ENCODE data around the gene EIF2S2. TPM values are rescaled to one million over a fixed set of nuclear protein-coding genes. Genes with fewer than 3 reads are reported as not detected.

The EIF2S2 gene
- total RNA-seq, 1 experiment from 2014 or later, result 130 TPM

DNA sequence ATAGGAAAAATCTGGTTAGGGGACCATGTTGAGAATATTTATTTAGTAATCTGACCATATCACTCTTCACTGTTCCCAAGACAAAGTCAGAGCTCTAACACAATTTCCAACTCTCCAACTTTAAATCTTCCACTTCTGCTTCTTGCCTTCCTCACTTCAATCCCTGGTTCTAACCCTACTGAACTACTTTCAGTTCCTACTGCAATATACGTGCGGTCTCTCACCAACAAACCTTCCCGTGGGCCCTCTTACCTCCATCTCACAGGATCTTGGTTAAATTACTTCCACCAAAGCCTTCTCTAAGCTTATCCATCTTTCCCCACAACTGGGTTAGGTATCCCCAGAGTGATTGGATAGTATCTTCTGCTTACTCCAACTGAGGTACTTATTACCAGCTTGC lies 8.0 kb downstream of the EIF2S2 start:
- ChIA-PET POLR2A (ENCODE audit: low non-redundant PET) (no interaction called here), CTCF (interaction anchor here (0.7 kb wide), 1 partner anchor 241 kb away, joined by 4 read pairs; no protein-coding TSS in a partner anchor)
- Histone ChIP-seq H3K9me3 (ENCODE audit: low read depth, low read length, poor library complexity, severe bottlenecking) (no peaks in the 10 kb centered on the region), H3K27me3 (replicated peaks; ENCODE audit: insufficient read depth, low read depth, low read length, poor library complexity) (no peaks in the 10 kb centered on the region), H3K36me3 (ENCODE audit: insufficient read depth, low read length, poor library complexity, severe bottlenecking) (peaks cover 87% of the 10 kb centered on the region), H3K4me3 (ENCODE audit: low read depth, low read length, poor library complexity, severe bottlenecking) (no peak overlapping the region), H3K4me1 (ENCODE audit: insufficient read depth, low read length, poor library complexity, severe bottlenecking) (peaks cover 15% of the 10 kb centered on the region), H3K27ac (ENCODE audit: low read depth, low read length, poor library complexity, severe bottlenecking) (no peak overlapping the region)
- intact Hi-C loops (cut with micrococcal nuclease; ENCODE audit: unreplicated experiment), result no loop called here
- BruUV-seq (replicated peaks), result no TSS peak
- TF ChIP-seq, protein P1, sequence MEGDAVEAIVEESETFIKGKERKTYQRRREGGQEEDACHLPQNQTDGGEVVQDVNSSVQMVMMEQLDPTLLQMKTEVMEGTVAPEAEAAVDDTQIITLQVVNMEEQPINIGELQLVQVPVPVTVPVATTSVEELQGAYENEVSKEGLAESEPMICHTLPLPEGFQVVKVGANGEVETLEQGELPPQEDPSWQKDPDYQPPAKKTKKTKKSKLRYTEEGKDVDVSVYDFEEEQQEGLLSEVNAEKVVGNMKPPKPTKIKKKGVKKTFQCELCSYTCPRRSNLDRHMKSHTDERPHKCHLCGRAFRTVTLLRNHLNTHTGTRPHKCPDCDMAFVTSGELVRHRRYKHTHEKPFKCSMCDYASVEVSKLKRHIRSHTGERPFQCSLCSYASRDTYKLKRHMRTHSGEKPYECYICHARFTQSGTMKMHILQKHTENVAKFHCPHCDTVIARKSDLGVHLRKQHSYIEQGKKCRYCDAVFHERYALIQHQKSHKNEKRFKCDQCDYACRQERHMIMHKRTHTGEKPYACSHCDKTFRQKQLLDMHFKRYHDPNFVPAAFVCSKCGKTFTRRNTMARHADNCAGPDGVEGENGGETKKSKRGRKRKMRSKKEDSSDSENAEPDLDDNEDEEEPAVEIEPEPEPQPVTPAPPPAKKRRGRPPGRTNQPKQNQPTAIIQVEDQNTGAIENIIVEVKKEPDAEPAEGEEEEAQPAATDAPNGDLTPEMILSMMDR (conservative IDR thresholded peaks at IDR 0.05; ENCODE audit: low read depth, low read length), result no peak
- no peak for TF ChIP-seq EZH2 (IDR thresholded peaks at IDR 0.05; ENCODE audit: borderline replicate concordance, low read depth, low read length, poor library complexity, severe bottlenecking)
- no peak for DNase-seq (ENCODE audit: low spot score)

GRCh38 chr20:34102342-34102741 lies 9.7 kb downstream of the EIF2S2 start:
- H3K9me3 ChIP-seq (ENCODE audit: low read depth, low read length, poor library complexity, severe bottlenecking), result no peaks in the 10 kb centered on the region
- ChIA-PET POLR2A (ENCODE audit: low non-redundant PET) (no interaction called here), CTCF (no interaction called here)
- no peaks in the 10 kb centered on the region for H3K4me1 ChIP-seq (ENCODE audit: insufficient read depth, low read length, poor library complexity, severe bottlenecking)
- no TSS peak for BruUV-seq (replicated peaks)
- no peak overlapping the region for H3K4me3 ChIP-seq (ENCODE audit: low read depth, low read length, poor library complexity, severe bottlenecking)
- intact Hi-C loops (cut with micrococcal nuclease; ENCODE audit: unreplicated experiment), result no loop called here
- no peaks in the 10 kb centered on the region for H3K27me3 ChIP-seq (replicated peaks; ENCODE audit: insufficient read depth, low read depth, low read length, poor library complexity)
- no peak for DNase-seq (ENCODE audit: low spot score)
- TF ChIP-seq, protein P1 (conservative IDR thresholded peaks at IDR 0.05; ENCODE audit: low read depth, low read length), result no peak
- TF ChIP-seq EZH2 (IDR thresholded peaks at IDR 0.05; ENCODE audit: borderline replicate concordance, low read depth, low read length, poor library complexity, severe bottlenecking), result no peak
- H3K36me3 ChIP-seq (ENCODE audit: insufficient read depth, low read length, poor library complexity, severe bottlenecking), result peaks cover 94% of the 10 kb centered on the region
- no peak overlapping the region for H3K27ac ChIP-seq (ENCODE audit: low read depth, low read length, poor library complexity, severe bottlenecking)

DNA sequence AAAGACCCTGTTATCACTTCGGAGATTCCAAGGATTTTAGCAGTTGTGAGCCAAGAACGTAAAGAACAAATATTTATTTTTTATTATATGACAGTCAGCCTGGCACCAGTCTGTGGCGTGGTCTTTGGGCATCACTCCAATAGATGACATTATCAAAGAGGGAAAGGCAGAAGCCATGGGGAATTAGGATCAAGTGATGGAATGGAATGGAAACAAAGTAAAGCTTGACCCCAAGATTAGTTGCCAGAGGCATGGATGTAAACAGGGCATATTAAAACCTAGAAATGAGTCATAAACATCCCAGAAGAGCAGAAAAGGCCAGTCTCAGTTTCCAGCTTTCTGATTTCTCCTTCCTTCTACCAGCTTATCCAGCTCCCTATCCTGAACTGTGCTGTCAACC lies 11.5 kb downstream of the EIF2S2 start:
- Histone ChIP-seq H3K9me3 (ENCODE audit: low read depth, low read length, poor library complexity, severe bottlenecking) (no peaks in the 10 kb centered on the region), H3K27me3 (replicated peaks; ENCODE audit: insufficient read depth, low read depth, low read length, poor library complexity) (no peaks in the 10 kb centered on the region), H3K4me3 (ENCODE audit: low read depth, low read length, poor library complexity, severe bottlenecking) (no peak overlapping the region), H3K27ac (ENCODE audit: low read depth, low read length, poor library complexity, severe bottlenecking) (no peak overlapping the region), H3K36me3 (ENCODE audit: insufficient read depth, low read length, poor library complexity, severe bottlenecking) (peaks cover 98% of the 10 kb centered on the region), H3K4me1 (ENCODE audit: insufficient read depth, low read length, poor library complexity, severe bottlenecking) (no peaks in the 10 kb centered on the region)
- intact Hi-C loops (cut with micrococcal nuclease; ENCODE audit: unreplicated experiment), result no loop called here
- ChIA-PET POLR2A (ENCODE audit: low non-redundant PET) (no interaction called here), CTCF (interaction anchor here (0.6 kb wide), 1 partner anchor 340 kb away, joined by 4 read pairs; no protein-coding TSS in a partner anchor)
- DNase-seq (ENCODE audit: low spot score), result no peak
- TF ChIP-seq EZH2 (IDR thresholded peaks at IDR 0.05; ENCODE audit: borderline replicate concordance, low read depth, low read length, poor library complexity, severe bottlenecking), result no peak
- TF ChIP-seq, protein P1 (conservative IDR thresholded peaks at IDR 0.05; ENCODE audit: low read depth, low read length), result no peak
- BruUV-seq (replicated peaks), result no TSS peak
